GM19468 (cell line): Measurements from ENCODE around the gene MYL7.
"Not testable (repeated sequence)": the region's sequence is repeated elsewhere in the genome, so short reads cannot be mapped to it uniquely, and the experiment has no call there.

Experiments used
- ATAC-seq: cut with Tn5 transposase; IDR thresholded peaks from one replicate; pipeline ENCODE4 v1.9.1; 2021; ENCODE audit warnings: mild to moderate bottlenecking, moderate library complexity, moderate number of reproducible peaks; ENCODE audit not compliant: unreplicated experiment; ENCODE audit errors: extremely low read depth

The MYL7 gene

GRCh38 chr7:44172803-44173424 is 31.8 kb upstream of the MYL7 start:
- no peak for ATAC-seq

- no peak for ATAC-seq
Observed at GRCh38 chr7:44172352-44172751, 31.2 kb upstream of the MYL7 start.

- not testable (repeated sequence) for ATAC-seq
Observed at GRCh38 chr7:44171901-44172300, 30.8 kb upstream of the MYL7 start.

GRCh38 chr7:44167920-44168319 is 26.8 kb upstream of the MYL7 start:
- ATAC-seq, result no peak

- ATAC-seq, result no peak
Observed at GRCh38 chr7:44163591-44163990, 22.5 kb upstream of the MYL7 start.

GRCh38 chr7:44162785-44163395 is 21.8 kb upstream of the MYL7 start:
- ATAC-seq, result no peak

- no peak for ATAC-seq
Observed at GRCh38 chr7:44162179-44162578, 21.0 kb upstream of the MYL7 start.

- ATAC-seq, result no peak
Observed at GRCh38 chr7:44161371-44161770, 20.2 kb upstream of the MYL7 start.

GRCh38 chr7:44159824-44160630 is 18.9 kb upstream of the MYL7 start:
- ATAC-seq, result no peak

GRCh38 chr7:44158873-44159631 is 17.9 kb upstream of the MYL7 start:
- no peak for ATAC-seq

- no peak for ATAC-seq
Observed at GRCh38 chr7:44158096-44158872, 17.2 kb upstream of the MYL7 start.

GRCh38 chr7:44157116-44158080 is 16.3 kb upstream of the MYL7 start:
- ATAC-seq, result no peak

GRCh38 chr7:44156453-44157010 is 15.4 kb upstream of the MYL7 start:
- ATAC-seq, result no peak

- ATAC-seq, result no peak
Observed at GRCh38 chr7:44155191-44156185, 14.4 kb upstream of the MYL7 start.

- no peak for ATAC-seq
Observed at GRCh38 chr7:44154703-44155102, 13.6 kb upstream of the MYL7 start.

- ATAC-seq, result no peak
Observed at GRCh38 chr7:44153948-44154335, 12.8 kb upstream of the MYL7 start.
